Lower leg skin (tissue), 3 donors: ENCODE data around the gene AMBRA1.

ENCODE experiments used
- CTCF ChIP-seq, 3 donors: fragments of 450-650 bp; IDR thresholded peaks; one replicate each; pipeline ENCODE4 v1.5.1; 2016; ENCODE audit warnings: antibody characterized with exemption in 3 of 3, mild to moderate bottlenecking in 3 of 3, moderate library complexity in 2 of 3
- POLR2A ChIP-seq, 2 donors: fragments of 450-650 bp; IDR thresholded peaks; one replicate each; pipeline ENCODE4 v1.6.1; 2016 to 2017; ENCODE audit warnings: antibody characterized with exemption in 2 of 2, mild to moderate bottlenecking in 1 of 2, moderate library complexity in 1 of 2

- TF ChIP-seq CTCF (IDR thresholded peaks at IDR 0.05): no peak
- no peak for TF ChIP-seq POLR2A (IDR thresholded peaks at IDR 0.05)
These were observed 103.2 kb downstream of the AMBRA1 start for GRCh38 chr11:46490666-46491065.
